IMR-90 (cell line): ENCODE data around the gene SRP9. TPM values are rescaled to one million over a fixed set of nuclear protein-coding genes. Genes with fewer than 3 reads are reported as not detected.
"Not testable (repeated sequence)": the region's sequence is repeated elsewhere in the genome, so short reads cannot be mapped to it uniquely, and the experiment has no call there.

Source experiments
- ATAC-seq: fragments of 200-7000 bp; cut with Tn5 transposase; 2 replicates; pipeline ENCODE4 v1.9.1; 2020; ENCODE audit warnings: low read depth, mild to moderate bottlenecking, moderate library complexity
- BruUV-seq: library from RNA; stranded (reverse); fragments of 400-500 nt; replicated peaks from 2 replicates; lab custom pipeline; 2021; lab: Mats Ljungman, UMichigan
- CTCF ChIA-PET: fragments of 300-600 bp; formaldehyde crosslinking; extraction: SDS; loops from one replicate; lab custom pipeline; 2021; ENCODE audit warnings: antibody characterized with exemption; lab: Yijun Ruan, JAX
- POLR2A ChIA-PET: fragments of 300-600 bp; sonication (Branson Sonifier 250); formaldehyde crosslinking; loops from one replicate; lab custom pipeline; 2022; ENCODE audit warnings: antibody characterized with exemption; ENCODE audit not compliant: unreplicated experiment; lab: Charles Lee
- DNase-seq: peaks from one replicate; pipeline ENCODE4 v3.0.0; 2013
- H2AFZ ChIP-seq: replicated peaks from 2 replicates; pipeline ENCODE3; 2013; ENCODE audit warnings: low read length, mild to moderate bottlenecking; ENCODE audit not compliant: poor library complexity
- H2AK5ac ChIP-seq: 2 replicates; pipeline ENCODE4 v1.6.1; 2013; ENCODE audit warnings: low read depth, low read length, inconsistent platforms
- H2AK9ac ChIP-seq: replicated peaks from 2 replicates; pipeline ENCODE3; 2013; ENCODE audit warnings: mild to moderate bottlenecking, low read depth, low read length, moderate library complexity; ENCODE audit not compliant: poor library complexity
- H2BK120ac ChIP-seq: 2 replicates; pipeline ENCODE4 v1.6.1; 2013; ENCODE audit warnings: low read depth, low read length, inconsistent platforms
- H2BK15ac ChIP-seq: 3 replicates; pipeline ENCODE4 v1.6.1; 2013; ENCODE audit warnings: low read depth, low read length, inconsistent platforms
- H2BK20ac ChIP-seq: 2 replicates; pipeline ENCODE4 v1.6.1; 2013; ENCODE audit warnings: low read depth, mild to moderate bottlenecking, inconsistent platforms, low read length, moderate library complexity
- H2BK5ac ChIP-seq: 2 replicates; pipeline ENCODE4 v1.6.1; 2013; ENCODE audit warnings: mild to moderate bottlenecking, low read depth, low read length, inconsistent platforms; ENCODE audit not compliant: poor library complexity, severe bottlenecking
- H3K14ac ChIP-seq: replicated peaks from 2 replicates; pipeline ENCODE4 v1.6.1; 2013; ENCODE audit warnings: low read depth, low read length, inconsistent platforms
- H3K18ac ChIP-seq: 2 replicates; pipeline ENCODE4 v1.6.1; 2013; ENCODE audit warnings: low read depth, low read length, control low read depth
- H3K23ac ChIP-seq: 2 replicates; pipeline ENCODE4 v1.6.1; 2013; ENCODE audit warnings: low read depth, low read length, inconsistent platforms
- H3K27ac ChIP-seq: 2 replicates; pipeline ENCODE4 v1.5.1; 2013; ENCODE audit warnings: mild to moderate bottlenecking, control low read depth, low read length; ENCODE audit not compliant: insufficient read depth
- H3K27me3 ChIP-seq: 2 replicates; pipeline ENCODE4 v1.6.1; 2013; ENCODE audit warnings: low read length; ENCODE audit not compliant: control insufficient read depth, insufficient read depth
- H3K36me3 ChIP-seq: 2 replicates; pipeline ENCODE4 v1.6.1; 2013; ENCODE audit warnings: low read length, mixed read lengths; ENCODE audit not compliant: control insufficient read depth, insufficient read depth
- H3K4ac ChIP-seq: 2 replicates; pipeline ENCODE4 v1.6.1; 2013; ENCODE audit warnings: low read depth, low read length, inconsistent platforms
- H3K4me1 ChIP-seq: 2 replicates; pipeline ENCODE4 v1.6.1; 2013; ENCODE audit warnings: low read length, mixed read lengths; ENCODE audit not compliant: control insufficient read depth, insufficient read depth
- H3K4me2 ChIP-seq: 2 replicates; pipeline ENCODE4 v1.6.1; 2013; ENCODE audit warnings: low read depth, mild to moderate bottlenecking, control low read depth, low read length, moderate library complexity
- H3K4me3 ChIP-seq: 2 replicates; pipeline ENCODE4 v1.5.1; 2013; ENCODE audit warnings: low read depth, mild to moderate bottlenecking, control low read depth, low read length, moderate library complexity; ENCODE audit not compliant: insufficient read depth
- H3K56ac ChIP-seq: 2 replicates; pipeline ENCODE4 v1.6.1; 2013; ENCODE audit warnings: low read length, inconsistent platforms; ENCODE audit not compliant: insufficient read depth; ENCODE audit errors: extremely low read depth
- H3K79me1 ChIP-seq, 2 experiments: 2 replicates each; pipeline ENCODE4 v1.6.1; 2013; ENCODE audit warnings: low read length in 2 of 2, inconsistent platforms in 1 of 2, low read depth in 1 of 2
- H3K9ac ChIP-seq: 2 replicates; pipeline ENCODE4 v1.6.1; 2013; ENCODE audit warnings: low read depth, low read length, control low read depth
- H3K9me1 ChIP-seq: 2 replicates; pipeline ENCODE4 v1.6.1; 2013; ENCODE audit warnings: low read length, inconsistent platforms; ENCODE audit not compliant: insufficient read depth
- H3K9me3 ChIP-seq: 2 replicates; pipeline ENCODE4 v1.6.1; 2013; ENCODE audit warnings: low read length; ENCODE audit not compliant: control insufficient read depth, insufficient read depth
- H4K20me1 ChIP-seq: 2 replicates; pipeline ENCODE4 v1.6.1; 2013; ENCODE audit warnings: low read length, inconsistent platforms; ENCODE audit not compliant: insufficient read depth
- H4K5ac ChIP-seq: 2 replicates; pipeline ENCODE4 v1.6.1; 2013; ENCODE audit warnings: mild to moderate bottlenecking, low read depth, low read length, control low read depth
- H4K8ac ChIP-seq, 2 experiments: 2 replicates each; pipeline ENCODE4 v1.6.1; 2013; ENCODE audit warnings: low read depth in 2 of 2, low read length in 2 of 2, control low read depth in 1 of 2, inconsistent platforms in 1 of 2
- H4K91ac ChIP-seq: 2 replicates; pipeline ENCODE4 v1.6.1; 2013; ENCODE audit warnings: low read depth, low read length, inconsistent platforms; ENCODE audit not compliant: insufficient read depth
- WGBS, 2 experiments: methylation state at CpG; one replicate each; pipeline versions ENCODE4 v1.1.5 to v1.1.7; 2013; ENCODE audit warnings: missing lambda C conversion rate in 2 of 2; ENCODE audit not compliant: insufficient read length in 1 of 2; ENCODE audit errors: extremely low coverage in 2 of 2; 5-methylcytosine and 5-hydroxymethylcytosine counted together
- dilution Hi-C: fragments of 300-500 bp; cut with HindIII; formaldehyde crosslinking; loops from one replicate; pipeline ENCODE4 v1.14.3; 2018; ENCODE audit warnings: low sequenced_read_pairs; ENCODE audit not compliant: unreplicated experiment
- in situ Hi-C: fragments of 300-500 bp; cut with MboI; formaldehyde crosslinking; loops from 3 replicates; pipeline ENCODE4 v1.14.3; 2019; ENCODE audit warnings: low sequenced_read_pairs, inconsistent platforms, mixed read lengths
- intact Hi-C: fragments of 100-400 bp; cut with micrococcal nuclease; formaldehyde crosslinking; loops from 2 replicates; pipeline ENCODE4 v1.10.0; 2022
- polyA plus RNA-seq, 3 experiments: library from polyadenylated mRNA; depleted of rRNA; stranded (reverse); fragments of >200 nt; gene quantifications; 2 replicates each; pipeline ENCODE4 v1.2.3, GENCODE V29; 2012; ENCODE audit warnings: low replicate concordance in 1 of 3
- total RNA-seq: library from RNA; depleted of rRNA; stranded (reverse); fragments of >200 nt; gene quantifications from 2 replicates; pipeline ENCODE4 v1.2.3, GENCODE V29; 2012

Gene SRP9
- total and polyA plus RNA-seq, 2 of the 4 experiments (the other 2 are of a cell fraction), result 230 to 295 TPM

GRCh38 chr1:225779165-225779564 lies 1.5 kb downstream of the SRP9 start:
- ChIA-PET POLR2A (interaction anchor here (0.6 to 0.7 kb wide), 2 partner anchors 11 to 280 kb away, joined by 5 to 7 read pairs; no protein-coding TSS in a partner anchor), CTCF (interaction anchor here (0.6 to 3.0 kb wide), 3 partner anchors 171 to 304 kb away, joined by 3 to 17 read pairs (median 3); no protein-coding TSS in a partner anchor)
- Histone ChIP-seq H2AK5ac (peak overlapping the region; percentile 40; the same call in 1 of the 2 replicates), H3K23ac (0 out of 2 replicates have a peak overlapping the region, but pooled peaks have one; percentile 32), H3K79me1 (peaks cover 3 to 18% of the 10 kb centered on the region in 2 experiments; a peak in 3 of 4 replicates), H3K4me2 (peak overlapping the region; percentile 96), H3K9ac (peak overlapping the region; percentile 96), H3K27ac (peak overlapping the region; percentile 18; the same call in 1 of the 2 replicates), H3K4me3 (peak overlapping the region; percentile 88), H4K20me1 (peaks cover 28% of the 10 kb centered on the region)
- intact Hi-C loops, result loop anchor here (2.0 to 5.0 kb wide), 2 partner anchors 32 to 68 kb away; partner anchors contain the start of gene EPHX1
- H2BK5ac ChIP-seq, H2AK9ac ChIP-seq, H2BK15ac ChIP-seq, H3K9me3 ChIP-seq, BruUV-seq, H4K91ac ChIP-seq, H3K27me3 ChIP-seq, H3K14ac ChIP-seq, H3K36me3 ChIP-seq, H4K8ac ChIP-seq, H2AFZ ChIP-seq, DNase-seq, H3K18ac ChIP-seq, ATAC-seq, H4K5ac ChIP-seq, H2BK20ac ChIP-seq, H2BK120ac ChIP-seq, H3K56ac ChIP-seq, dilution Hi-C loops, H3K9me1 ChIP-seq, H3K4ac ChIP-seq, H3K4me1 ChIP-seq: not testable (repeated sequence)
- in situ Hi-C loops, result loop anchor here (5.0 kb wide), 1 partner anchor 302 kb away; no protein-coding TSS in a partner anchor
- no CpG with 5 or more reads among the region's 13 CpGs for WGBS, 2 experiments
